Activated CD4-positive, alpha-beta T cell treated with anti-CD3 and anti-CD28 coated beads for 4 hours (primary cell): Measurements from ENCODE around the gene FAM78A.

Source experiments
- DNase-seq, 2 donors: peaks; one replicate each; pipeline ENCODE4 v3.0.0-alpha.2; 2020

Gene FAM78A, protein sequence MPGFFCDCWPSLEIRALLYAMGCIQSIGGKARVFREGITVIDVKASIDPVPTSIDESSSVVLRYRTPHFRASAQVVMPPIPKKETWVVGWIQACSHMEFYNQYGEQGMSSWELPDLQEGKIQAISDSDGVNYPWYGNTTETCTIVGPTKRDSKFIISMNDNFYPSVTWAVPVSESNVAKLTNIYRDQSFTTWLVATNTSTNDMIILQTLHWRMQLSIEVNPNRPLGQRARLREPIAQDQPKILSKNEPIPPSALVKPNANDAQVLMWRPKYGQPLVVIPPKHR

DNA sequence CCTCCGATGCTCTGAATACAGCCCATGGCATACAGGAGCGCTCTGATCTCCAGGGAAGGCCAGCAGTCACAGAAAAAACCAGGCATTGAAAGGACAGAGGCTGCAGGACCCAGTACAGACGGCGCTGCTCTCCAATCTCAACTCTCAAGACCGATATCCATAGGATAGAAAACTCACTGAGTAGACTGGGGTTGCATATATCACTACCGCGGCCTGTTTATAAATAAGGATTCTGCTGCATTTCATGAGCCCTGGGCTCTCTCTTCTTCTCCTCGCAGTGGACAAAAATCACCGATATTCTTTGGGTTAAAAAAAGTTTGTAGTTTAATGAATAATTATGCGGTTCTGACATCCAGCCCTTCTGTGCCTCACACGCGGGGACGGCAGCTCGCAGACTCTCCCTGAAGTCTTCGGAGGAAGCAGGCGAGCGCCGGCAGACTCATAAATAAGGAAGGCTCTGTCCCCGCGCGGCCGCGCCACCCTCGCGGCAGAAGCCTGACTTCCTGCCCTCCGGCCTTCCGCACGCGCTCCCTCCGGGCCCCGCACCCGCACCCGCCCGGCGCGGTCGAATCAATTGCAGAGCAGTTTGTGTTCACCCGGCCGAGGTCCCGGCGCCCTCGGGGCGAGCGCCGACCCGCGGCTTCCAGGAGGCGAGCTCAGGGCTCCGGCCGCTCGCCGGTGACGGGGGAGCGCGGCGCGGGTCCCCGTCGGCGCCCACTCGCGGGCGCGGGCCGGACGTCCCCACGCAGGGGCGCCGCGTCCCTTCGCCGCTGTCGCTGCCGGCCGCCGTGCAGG is at the start of gene FAM78A:
Gene FAM78A, minus strand, starts transcription at position 417 of the 795 bp plus-strand sequence. Its CDS starts 331 bp downstream, at position 86.
- DNase-seq: peak in 1 of 2 donors; percentile 48

DNA sequence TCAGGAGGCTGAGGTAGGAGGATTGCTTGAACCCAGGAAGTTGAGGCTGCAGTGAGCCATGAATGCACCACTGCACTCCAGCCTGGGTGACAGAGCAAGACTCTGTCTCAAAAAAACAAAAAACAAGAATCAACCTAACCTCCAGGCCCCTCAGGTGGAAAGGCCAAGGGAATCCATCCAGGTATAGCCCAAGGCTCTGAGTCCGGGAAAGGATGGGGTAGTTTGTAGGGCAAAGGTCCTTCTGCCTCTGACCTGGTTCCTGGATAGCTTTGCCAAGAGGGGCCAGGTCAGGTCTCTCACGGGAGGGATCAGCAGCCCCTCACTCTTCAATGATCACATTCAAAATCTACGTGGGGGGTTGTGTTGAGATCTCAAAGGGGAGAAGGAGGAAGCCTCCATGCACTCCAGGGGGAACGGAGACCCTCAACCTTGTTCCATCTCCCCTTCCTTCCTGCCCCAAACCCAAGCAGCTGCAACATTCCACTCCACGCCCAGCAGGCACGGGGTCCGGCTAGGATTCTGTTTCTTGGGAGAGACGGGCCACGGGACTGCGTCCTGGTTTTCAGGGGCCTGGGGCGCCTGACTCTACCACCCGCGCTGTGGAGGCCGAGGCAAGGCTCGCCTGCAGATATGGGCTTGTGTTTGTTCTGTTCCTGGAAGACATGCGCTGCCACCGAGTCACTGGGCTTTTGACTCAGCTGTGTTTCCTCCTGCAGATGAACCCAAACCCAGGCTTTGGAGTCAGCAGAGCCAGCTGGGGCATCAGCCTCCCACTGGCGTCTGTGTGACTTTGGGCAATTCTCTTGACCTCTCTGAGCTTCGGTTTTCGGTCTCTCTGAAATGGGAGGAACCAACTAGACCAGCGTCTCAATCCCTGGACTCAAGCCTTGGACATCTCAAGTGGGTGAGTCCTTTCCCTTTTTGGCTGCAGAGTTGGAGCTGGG is 48.7 kb upstream of the FAM78A start:
- no peak for DNase-seq

DNA sequence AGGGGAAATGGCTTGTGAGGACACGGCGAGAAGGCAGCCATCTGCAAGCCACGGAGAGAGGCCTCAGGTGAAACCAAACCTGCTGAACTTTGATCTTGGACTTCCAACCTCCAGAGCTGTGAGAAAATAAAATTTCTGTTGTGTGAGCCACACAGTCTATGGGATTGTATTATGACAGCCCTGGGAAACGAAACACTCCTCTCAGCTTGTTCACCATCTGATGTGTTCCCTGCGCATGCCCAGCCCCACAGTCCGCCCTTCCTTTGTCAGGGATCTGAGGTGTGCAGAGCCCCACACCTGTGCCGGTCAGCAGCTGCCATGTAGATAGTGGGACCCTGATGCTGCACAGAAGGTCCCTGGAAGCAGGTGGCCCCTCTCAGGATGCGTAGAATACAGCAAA is 47.3 kb upstream of the FAM78A start:
- DNase-seq: no peak

DNA sequence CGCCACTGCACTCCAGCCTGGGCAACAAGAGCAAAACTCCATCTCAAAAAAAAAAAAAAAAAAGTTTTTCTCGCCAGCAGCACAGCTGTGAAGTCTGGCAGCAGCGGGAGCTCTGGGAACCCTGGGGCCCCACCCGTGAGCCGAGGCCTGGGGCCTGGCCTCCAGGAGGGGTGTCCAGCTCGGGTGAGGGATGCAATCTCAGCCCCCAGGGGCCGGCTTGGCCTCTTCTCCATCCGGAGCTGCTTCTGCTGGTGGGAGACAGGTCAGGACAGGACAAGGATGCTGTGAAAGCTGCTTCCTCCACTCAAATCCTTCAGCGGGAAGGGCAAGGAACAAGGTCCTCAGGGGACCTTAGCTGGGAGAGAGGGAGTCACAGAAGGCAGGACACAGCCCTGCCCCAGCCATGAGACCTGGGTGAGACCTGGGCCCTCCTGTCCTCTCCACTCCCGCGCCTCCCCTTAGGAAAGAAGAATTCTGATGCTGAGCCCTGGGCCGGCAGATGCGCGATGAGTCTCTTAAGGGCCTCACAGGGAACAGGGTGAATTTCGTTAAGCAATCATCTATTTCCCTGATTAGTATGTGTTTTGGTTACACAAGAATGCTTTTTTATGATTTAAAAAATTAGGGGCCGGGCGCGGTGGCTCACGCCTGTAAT is 43.8 kb upstream of the FAM78A start:
- DNase-seq: no peak

DNA sequence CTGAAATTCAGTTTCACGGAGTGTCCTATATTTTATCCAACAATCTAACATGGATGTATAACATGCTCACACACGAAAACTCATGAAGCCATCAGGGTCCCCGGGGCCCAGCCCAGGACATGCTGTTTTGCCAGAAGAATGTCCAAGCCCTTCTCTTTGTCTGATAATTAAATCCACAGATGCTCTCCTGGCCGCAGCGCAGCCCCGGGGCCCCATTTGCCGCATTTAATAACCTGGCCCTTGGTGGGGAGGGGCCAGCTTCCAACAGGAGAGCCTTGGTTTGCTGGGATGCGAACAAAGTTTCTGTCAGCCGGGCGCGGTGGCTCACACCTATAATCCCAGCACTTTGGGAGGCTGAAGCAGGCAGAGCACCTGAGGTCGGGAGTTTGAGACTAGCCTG is 43.2 kb upstream of the FAM78A start:
- DNase-seq: no peak

DNA sequence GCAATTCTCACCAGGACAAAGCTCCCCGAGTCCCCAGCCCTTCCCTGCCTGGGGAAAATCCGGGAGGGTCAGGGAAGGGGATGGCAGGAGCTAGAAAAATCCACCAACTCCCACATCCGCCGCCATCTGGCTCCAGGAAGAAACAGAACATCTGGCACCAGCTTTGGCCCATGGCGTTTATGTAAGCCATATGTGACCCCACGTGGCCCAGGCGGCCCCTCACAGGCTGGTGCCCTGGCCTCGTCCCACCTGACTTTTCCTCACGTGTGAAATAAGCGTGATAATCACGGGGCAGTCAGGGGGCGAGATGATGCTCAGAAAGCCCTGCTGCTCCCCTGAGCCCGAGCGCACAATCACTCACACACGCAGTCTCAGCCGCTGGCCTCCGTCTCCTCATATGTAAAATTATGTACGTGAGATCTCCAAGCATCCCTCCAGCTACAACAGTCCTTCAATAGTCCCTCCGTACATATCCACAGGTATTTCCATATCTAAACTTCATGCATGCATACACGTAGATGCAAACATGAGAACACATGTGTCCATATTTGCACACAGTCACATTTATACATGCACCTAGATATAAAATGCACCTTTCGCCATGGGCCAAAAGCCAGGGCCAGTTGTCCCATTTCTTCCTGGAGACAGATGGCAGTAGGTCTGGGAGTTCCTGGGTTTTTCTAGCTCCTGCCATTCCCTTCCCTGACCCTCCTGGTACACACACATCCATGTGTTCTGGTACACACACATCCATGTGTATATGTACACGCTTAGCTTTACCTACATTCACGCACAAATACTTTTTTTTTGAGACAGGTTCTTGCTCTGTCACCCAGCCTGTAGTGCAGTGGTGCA is 42.1 kb upstream of the FAM78A start:
- no peak for DNase-seq

DNA sequence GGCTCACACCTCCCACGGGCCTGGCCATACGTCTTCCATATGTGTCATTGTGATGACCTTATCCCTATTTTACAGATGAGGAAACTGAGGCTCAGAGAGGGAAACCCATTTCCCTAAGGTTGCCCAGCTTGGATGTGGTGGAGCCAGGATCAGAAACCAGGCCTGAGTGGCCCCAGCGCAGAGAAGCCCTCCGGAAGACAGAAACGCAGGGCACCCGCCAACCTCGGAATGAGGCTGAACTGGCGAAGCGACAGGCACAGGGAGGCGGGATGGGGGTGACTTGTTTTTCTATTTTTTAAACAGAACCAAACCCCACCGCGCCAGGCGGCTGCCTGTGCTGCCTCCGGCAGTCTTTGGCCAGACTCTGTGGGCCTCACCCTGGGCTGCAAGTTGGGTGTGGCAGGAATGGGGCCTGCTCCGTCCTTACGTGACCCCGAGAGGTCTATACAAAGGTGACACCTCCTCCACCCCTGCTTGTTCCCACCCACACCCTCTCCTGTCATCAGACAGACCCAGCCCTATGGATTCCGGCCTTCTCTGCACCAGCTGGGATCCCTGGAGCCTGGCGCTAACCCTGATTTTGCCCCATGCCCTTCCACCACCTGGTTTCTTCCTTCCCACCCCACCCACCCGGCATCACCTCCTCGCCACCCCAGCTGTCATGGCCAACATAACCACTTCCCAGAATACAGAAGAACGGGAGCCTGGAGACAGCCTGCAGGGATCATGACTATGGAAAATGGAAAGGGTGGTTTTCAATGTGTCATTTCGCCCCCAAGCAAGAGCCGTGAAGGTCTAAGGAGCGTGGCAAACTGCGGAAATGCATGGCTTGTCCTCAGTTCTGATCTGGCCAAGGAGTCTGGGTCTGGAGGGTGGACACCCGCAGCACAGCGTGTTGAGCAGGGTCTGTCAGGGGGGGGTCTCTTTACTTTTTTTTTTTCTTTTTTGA is 36.8 kb upstream of the FAM78A start:
- DNase-seq: no peak

DNA sequence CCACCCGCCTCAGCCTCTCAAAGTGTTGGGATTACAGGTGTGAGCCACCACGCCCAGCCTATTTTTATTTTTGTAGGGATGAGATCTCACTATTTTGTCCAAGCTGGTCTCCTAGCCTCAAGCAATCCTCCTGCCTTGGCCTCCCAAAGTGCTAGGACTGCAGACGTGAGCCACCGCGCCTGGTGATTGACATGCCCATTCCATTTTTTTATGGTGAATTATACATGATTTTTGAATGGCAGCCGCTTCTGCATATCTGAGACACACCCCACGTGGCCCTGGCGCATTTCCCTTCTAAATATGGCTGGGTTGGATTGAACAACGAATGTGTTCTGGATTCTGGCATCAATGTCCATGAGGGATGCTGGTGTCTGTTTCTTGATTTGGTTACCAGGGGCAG is 35.9 kb upstream of the FAM78A start:
- DNase-seq: no peak

DNA sequence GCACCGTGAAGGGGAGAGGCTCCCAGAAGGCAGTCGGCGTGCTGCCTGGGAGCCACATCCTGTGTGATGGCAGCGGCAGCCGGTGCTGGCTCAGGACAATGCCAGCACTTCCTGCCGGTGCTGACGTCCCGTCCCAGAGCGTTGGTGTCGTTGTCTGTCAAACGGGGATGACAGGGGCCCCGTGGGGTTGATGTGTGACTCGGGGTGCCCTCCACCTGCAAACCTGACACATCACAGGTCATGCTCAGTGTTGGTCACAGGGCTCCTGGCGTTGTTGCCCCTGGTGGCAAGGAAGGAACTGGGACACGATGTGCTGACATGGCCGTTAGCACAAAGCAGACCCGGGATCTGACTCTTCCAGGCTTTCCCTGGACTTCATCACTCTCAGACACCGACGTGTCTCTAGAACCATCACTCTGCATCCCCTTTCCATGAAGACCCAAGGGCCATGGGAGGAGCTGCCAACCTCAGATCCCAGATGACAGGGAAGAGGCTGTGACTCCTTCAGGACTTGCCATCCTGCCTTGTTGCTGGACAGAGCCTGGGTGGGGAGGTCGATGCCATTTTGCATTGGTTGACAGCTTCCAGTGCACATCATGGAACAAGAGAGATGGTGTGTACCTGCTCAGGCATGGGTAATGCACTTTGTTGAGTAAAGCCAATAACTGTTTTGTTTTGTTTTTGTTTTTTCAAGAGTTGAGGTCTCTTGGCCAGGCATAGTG is 34.7 kb upstream of the FAM78A start:
- DNase-seq: peak; percentile 42 to 53

DNA sequence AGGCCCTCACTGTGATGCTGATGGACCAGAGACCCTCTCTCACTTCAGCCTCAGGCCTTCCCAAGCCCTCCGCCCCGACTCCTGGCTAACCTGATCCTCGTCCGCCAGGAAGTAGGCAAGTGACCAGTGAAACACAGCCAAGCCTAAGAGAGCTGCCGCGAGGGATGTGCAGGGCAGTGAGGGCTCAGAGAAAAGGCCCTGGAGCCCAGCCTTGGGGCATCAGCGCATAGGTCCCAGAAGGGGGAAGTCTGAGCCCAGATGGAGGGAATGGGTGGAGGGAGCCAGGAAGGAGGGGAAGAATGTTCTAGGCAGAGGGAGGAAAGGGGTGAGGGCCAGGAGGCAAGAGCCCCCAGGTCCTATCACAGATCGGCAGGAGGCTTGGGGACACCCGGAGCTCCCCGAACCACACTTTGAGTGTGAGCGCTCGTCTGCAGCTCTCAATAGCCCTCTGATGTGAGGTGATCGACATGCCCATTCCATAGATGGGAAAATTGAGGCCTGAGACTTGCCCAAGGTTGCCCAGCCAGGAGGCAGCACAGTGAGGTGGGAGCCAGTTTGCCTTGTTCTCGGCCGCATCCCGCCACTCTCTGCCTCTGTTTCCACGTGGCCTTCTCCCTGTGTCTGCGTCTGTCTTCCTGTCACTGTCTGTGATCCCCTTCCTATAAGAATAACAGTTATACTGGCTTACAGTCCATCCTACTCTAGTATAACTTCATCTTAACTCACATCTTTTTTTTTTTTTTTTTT is 33.4 kb upstream of the FAM78A start:
- DNase-seq: no peak

DNA sequence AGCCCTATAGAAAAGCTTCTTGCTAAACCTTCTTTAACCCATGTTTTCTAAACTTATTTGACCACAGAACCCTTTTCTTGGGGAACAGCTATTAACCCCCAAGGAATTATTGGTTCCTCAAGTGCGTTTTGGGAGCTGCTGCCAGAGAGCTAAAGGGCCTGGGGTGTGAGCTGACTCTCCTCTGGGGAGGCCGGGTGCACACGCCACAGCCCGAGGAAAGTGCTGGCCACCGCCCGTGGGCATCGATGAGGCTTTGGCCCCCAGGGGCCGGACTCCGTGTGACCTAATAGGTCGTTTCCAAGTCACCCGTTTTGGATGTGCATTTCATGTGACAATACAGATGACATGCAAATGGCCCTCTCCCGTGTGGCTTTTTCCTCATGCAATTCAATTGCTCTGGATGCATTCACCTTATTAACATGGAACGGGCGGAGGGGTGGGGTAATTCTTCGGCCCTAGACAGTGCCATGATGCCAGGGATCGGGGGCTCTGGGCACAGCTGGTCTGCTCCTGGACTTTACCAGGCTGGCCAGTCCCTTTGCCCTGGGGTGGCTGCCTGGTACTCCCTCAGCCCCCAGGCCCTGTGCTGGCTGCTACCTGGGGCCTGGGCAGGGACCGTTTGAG is 32.7 kb upstream of the FAM78A start:
- DNase-seq: no peak

DNA sequence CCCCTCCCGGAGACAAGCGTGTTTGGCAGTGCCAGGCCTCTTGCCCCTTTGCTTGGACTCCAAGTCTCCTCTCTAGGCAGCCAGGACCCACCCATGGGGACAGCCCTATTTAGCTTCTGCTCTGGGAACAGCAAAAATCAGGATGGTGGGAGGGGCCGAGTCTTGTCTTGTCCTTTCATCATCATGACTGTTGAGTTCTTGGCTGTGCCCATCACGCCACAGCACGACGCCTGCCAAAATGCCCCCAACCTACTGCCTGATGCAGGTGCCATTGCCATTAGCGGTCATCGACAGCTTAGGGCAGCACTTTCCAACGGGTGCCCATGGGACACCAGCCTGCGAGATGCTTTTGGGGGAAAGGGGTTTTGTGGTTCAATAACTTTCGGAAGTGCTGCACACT is 32.1 kb upstream of the FAM78A start:
- no peak for DNase-seq

DNA sequence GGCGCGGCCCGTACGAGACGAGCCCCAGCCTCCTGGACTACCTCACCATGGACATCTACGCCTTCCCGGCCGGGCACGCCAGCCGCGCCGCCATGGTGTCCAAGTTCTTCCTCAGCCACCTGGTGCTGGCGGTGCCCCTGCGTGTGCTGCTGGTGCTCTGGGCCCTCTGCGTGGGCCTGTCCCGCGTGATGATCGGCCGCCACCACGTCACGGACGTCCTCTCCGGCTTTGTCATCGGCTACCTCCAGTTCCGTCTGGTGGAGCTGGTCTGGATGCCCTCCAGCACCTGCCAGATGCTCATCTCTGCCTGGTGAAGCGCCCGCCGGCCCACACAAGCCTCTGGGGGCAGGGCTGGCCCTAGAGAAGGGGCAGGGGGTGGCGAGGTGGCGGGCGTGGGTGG is 31.7 kb upstream of the FAM78A start:
- DNase-seq: no peak

DNA sequence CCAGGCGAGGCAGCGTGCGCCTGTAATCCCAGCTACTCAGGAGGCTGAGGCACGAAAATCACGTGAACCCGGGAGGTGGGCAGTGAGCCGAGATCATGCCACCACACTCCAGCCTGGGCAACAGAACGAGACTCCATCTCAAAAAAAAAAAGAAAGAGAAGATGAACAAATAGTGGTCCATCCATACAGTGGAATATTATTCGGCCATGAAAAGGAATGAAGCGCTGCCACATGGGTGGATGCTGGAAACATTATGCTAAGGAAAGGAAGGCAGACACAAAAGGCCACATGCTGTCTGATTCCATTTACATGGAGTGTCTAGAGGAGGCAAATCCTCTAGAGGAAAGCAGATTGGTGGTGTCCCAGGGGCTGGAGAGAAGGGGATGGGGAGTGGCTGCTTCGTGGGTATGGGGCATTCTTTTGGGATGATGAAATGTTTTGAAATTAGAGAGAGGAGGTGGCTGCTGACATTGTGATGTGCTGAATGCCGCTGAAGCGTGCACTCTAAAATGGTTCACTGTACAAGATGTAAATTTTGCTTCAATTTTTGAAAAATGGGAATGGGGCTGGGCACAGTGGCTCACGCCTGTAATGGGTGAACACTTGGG is 30.2 kb upstream of the FAM78A start:
- no peak for DNase-seq

DNA sequence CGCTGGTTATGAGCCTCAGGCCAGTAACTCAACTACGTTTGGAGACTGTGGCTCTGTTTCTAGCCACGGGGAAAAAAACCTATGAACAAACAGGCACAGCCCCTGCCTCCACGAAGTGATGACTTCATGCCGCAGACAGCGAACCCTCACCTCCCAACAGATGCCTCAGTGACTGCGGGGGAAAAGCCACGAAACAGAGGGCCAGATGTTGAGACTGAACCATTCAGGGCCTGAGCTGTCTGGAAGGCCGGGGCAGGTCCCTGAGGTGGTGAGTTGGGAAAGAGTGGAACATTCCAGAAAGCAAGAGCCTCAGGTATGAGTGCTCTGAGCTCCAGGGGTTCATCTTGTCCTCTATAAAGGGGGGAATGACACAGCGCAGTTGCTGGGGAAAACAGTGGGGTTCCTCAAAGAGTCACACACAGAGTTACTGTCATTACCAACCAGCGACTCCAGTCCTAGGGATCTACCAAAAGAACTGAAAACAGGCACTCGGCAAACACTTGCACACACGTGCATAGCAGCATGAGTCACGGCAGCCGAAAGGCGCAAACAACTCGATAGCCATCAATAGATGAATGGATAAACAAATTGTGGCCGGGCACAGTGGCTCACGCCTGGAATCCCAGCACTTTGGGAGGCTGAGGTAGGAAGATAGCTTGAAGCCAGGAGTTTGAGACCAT is 28.5 kb upstream of the FAM78A start:
- DNase-seq: no peak

DNA sequence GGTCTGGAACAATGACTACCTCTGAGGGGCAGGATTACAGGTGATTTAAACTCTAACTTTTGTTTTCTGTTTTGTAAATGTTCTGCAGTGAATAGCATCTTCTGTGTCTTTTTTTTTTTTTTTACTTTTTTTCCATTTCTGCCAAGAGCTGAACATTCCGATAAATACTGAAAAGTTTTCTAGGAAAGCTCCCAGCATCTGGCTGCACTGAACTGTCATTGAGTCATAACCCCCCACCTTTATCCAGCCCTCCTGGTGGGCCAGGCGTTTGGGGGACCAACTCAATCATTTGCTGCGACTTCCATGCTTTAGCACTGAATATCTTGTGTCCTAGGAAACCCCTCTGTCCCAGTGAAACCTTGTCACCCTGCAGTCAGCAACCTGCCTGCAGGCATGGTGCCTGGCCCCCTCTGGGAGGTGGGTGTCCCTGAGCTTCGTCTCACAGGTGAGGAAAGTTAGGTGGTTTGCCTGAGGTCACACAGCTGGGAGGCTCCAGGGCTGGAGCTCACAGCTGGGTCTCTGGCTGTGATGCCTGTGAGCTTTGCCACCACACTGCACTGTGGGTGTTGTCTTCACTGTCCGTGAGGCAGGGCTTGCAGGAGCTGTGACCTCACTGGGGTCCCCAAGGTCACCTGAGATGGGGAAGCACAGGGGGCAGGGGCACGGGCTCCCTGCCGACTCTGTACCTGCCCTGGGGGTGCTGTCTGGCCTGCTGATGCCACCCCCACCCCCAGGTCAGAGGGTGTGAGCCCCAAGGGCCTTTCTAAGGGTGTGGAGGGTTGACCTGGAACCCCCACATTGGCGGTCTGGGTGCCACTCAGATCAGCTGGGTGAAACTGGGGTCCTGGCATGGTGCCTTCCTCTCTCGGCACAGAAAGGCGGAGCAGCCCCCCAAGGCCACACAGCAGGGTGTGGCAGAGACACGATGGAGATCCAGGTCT is 27.3 kb upstream of the FAM78A start:
- DNase-seq: no peak
